ENCODE results near the gene STK39. TPM values are rescaled to one million over a fixed set of nuclear protein-coding genes. Genes with fewer than 3 reads are reported as not detected.

STK39 gene
- total and polyA plus RNA-seq, 2 donors (not counting 1 experiment from before 2014, with no cell fraction given): 2.3 to 14.6 TPM

- ChIA-PET POLR2A (no interaction called here), CTCF (no interaction called here)
- H3K4me2 ChIP-seq (replicated peaks; ENCODE audit: low read depth, low read length, poor library complexity, severe bottlenecking): no peak overlapping the region
- TF ChIP-seq CTCF (IDR thresholded peaks at IDR 0.05) (no peak), EZH2 (IDR thresholded peaks at IDR 0.05; ENCODE audit: borderline replicate concordance, insufficient read depth, low read depth, low read length, poor library complexity, severe bottlenecking) (no peak)
- Mint-ChIP-seq H3K4me3 (no peak overlapping the region), H3K4me1 (peaks cover 44% of the 10 kb centered on the region), H3K27ac (no peak overlapping the region), H3K27me3 (no peaks in the 10 kb centered on the region), H3K9me3 (ENCODE audit: insufficient read depth) (no peaks in the 10 kb centered on the region)
- H4K20me1 ChIP-seq (ENCODE audit: control insufficient read depth, insufficient read depth, low read length, poor library complexity, severe bottlenecking): no peaks in the 10 kb centered on the region
- H3K27ac ChIP-seq (ENCODE audit: low read length in 2 of 2): no peak overlapping the region
- intact Hi-C loops (cut with micrococcal nuclease): no loop called here
- H3K9me3 ChIP-seq (ENCODE audit: control extremely low read depth in 1 of 3, control insufficient read depth in 2 of 3, insufficient read depth in 1 of 3, low read length in 2 of 3): no peaks in the 10 kb centered on the region
- H3K9ac ChIP-seq (ENCODE audit: low read length): no peak overlapping the region
- no peaks in the 10 kb centered on the region for H3K27me3 ChIP-seq (replicated peaks in 1 of 4; ENCODE audit: control extremely low read depth in 1 of 4, control insufficient read depth in 3 of 4, insufficient read depth in 4 of 4, low read length in 3 of 4)
- H3K4me3 ChIP-seq (ENCODE audit: control extremely low read depth in 1 of 5, extremely low read depth in 1 of 5, insufficient read depth in 1 of 5, low read depth in 2 of 5, low read length in 4 of 5): no peak overlapping the region
- H3K36me3 ChIP-seq (replicated peaks in 1 of 2; ENCODE audit: control extremely low read depth in 1 of 2, control insufficient read depth in 1 of 2, extremely low read depth in 1 of 2, insufficient read depth in 2 of 2, low read length in 1 of 2): peaks cover 0 to 2% of the 10 kb centered on the region in 2 experiments
- no peak overlapping the region for H2AFZ ChIP-seq (ENCODE audit: insufficient read depth, low read depth, low read length, poor library complexity, severe bottlenecking)
- WGBS (ENCODE audit: insufficient coverage): no CpG with 5 or more reads among the region's 3 CpGs
- H3K79me2 ChIP-seq (ENCODE audit: control insufficient read depth, insufficient read depth, low read length): peaks cover 40% of the 10 kb centered on the region
- ATAC-seq (ENCODE audit: low read depth) (no peak), DNase-seq (no peak)
- H3K4me1 ChIP-seq (ENCODE audit: control insufficient read depth in 2 of 2, insufficient read depth in 2 of 2, low read length in 2 of 2): peaks cover 19 to 28% of the 10 kb centered on the region in 2 donors
Measured at GRCh38 chr2:168207851-168208250, 39.5 kb downstream of the STK39 start.

GRCh38 chr2:168203762-168204693, 43.4 kb downstream of the STK39 start:
- POLR2A ChIA-PET: no interaction called here
- no peak overlapping the region for H3K27ac Mint-ChIP-seq

More at GRCh38 chr2:168203762-168204693, 43.4 kb downstream of the STK39 start:
- no peaks in the 10 kb centered on the region for H3K27me3 Mint-ChIP-seq
- Histone ChIP-seq H3K9me3 (ENCODE audit: control extremely low read depth in 1 of 3, control insufficient read depth in 2 of 3, insufficient read depth in 1 of 3, low read length in 2 of 3) (no peaks in the 10 kb centered on the region), H3K27me3 (replicated peaks in 1 of 4; ENCODE audit: control extremely low read depth in 1 of 4, control insufficient read depth in 3 of 4, insufficient read depth in 4 of 4, low read length in 3 of 4) (no peaks in the 10 kb centered on the region), H4K20me1 (ENCODE audit: control insufficient read depth, insufficient read depth, low read length, poor library complexity, severe bottlenecking) (no peaks in the 10 kb centered on the region), H3K4me1 (ENCODE audit: control insufficient read depth in 2 of 2, insufficient read depth in 2 of 2, low read length in 2 of 2) (no peaks in the 10 kb centered on the region), H3K27ac (ENCODE audit: low read length in 2 of 2) (no peak overlapping the region), H3K36me3 (replicated peaks in 1 of 2; ENCODE audit: control extremely low read depth in 1 of 2, control insufficient read depth in 1 of 2, extremely low read depth in 1 of 2, insufficient read depth in 2 of 2, low read length in 1 of 2) (peaks cover 0 to 2% of the 10 kb centered on the region in 2 experiments), H3K4me2 (replicated peaks; ENCODE audit: low read depth, low read length, poor library complexity, severe bottlenecking) (no peak overlapping the region), H2AFZ (ENCODE audit: insufficient read depth, low read depth, low read length, poor library complexity, severe bottlenecking) (no peak overlapping the region), H3K9ac (ENCODE audit: low read length) (no peak overlapping the region), H3K79me2 (ENCODE audit: control insufficient read depth, insufficient read depth, low read length) (peaks cover 41% of the 10 kb centered on the region), H3K4me3 (ENCODE audit: control extremely low read depth in 1 of 5, extremely low read depth in 1 of 5, insufficient read depth in 1 of 5, low read depth in 2 of 5, low read length in 4 of 5) (no peak overlapping the region)
- no peak for DNase-seq
- ATAC-seq (ENCODE audit: low read depth): no peak
- CTCF ChIA-PET: no interaction called here
- peaks cover 42% of the 10 kb centered on the region for H3K4me1 Mint-ChIP-seq
- TF ChIP-seq CTCF (IDR thresholded peaks at IDR 0.05) (no peak), EZH2 (IDR thresholded peaks at IDR 0.05; ENCODE audit: borderline replicate concordance, insufficient read depth, low read depth, low read length, poor library complexity, severe bottlenecking) (no peak)
- intact Hi-C loops (cut with micrococcal nuclease): no loop called here
- no peak overlapping the region for H3K4me3 Mint-ChIP-seq
- WGBS (ENCODE audit: insufficient coverage): 98% methylated on average over 14 of the region's 15 CpGs
- no peaks in the 10 kb centered on the region for H3K9me3 Mint-ChIP-seq (ENCODE audit: insufficient read depth)

Measured in B cell (primary cell).